Measurements from ENCODE around the gene CDK7. TPM values are rescaled to one million over a fixed set of nuclear protein-coding genes. Genes with fewer than 3 reads are reported as not detected.

The CDK7 gene
- polyA plus RNA-seq, 1 of the 3 experiments (the other 2 are of a cell fraction), result 44.2 TPM

DNA sequence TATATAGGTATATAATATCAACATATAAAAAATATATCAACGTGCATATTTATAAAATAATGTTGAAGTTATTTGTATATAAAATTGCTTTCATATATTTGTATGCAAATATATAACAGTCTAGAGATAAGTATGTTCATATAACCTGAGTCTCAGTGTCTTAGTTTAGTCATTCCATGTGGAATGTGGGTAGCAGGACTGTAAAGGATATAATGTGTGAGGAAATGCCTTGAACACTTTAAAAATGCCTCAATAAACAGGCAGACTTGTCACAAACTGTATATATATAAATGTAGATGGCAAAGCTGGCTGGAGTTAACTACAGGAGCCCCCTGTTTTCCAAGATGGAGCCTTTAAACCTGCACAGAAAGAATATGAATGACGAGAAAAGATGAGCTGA, 49.5 kb downstream of the CDK7 start:
- Histone ChIP-seq H3K79me2 (ENCODE audit: insufficient read depth) (no peaks in the 10 kb centered on the region; the same call in 1 of the 2 replicates), H3K9me2 (no peaks in the 10 kb centered on the region), H3F3A (replicated peaks; ENCODE audit: insufficient read depth) (peaks cover 10% of the 10 kb centered on the region), H3K4me1 (ENCODE audit: control insufficient read depth in 1 of 2, insufficient read depth in 2 of 2, low read depth in 1 of 2, low read length in 1 of 2) (no peaks in the 10 kb centered on the region), H2AFZ (ENCODE audit: low read depth) (no peak overlapping the region), H3K9me3 (no peaks in the 10 kb centered on the region), H4K20me1 (ENCODE audit: insufficient read depth) (no peaks in the 10 kb centered on the region), H3K9ac (no peak overlapping the region), H3K36me3 (replicated peaks in 1 of 2; ENCODE audit: control insufficient read depth in 1 of 2, insufficient read depth in 2 of 2, low read length in 1 of 2) (peaks cover 13 to 24% of the 10 kb centered on the region in 2 experiments), H3K4me3 (ENCODE audit: low read depth in 2 of 2, low read length in 1 of 2) (no peak overlapping the region), H3K4me2 (no peak overlapping the region), H3K27ac (ENCODE audit: low read depth in 2 of 2, low read length in 1 of 2) (no peak overlapping the region), H3K27me3 (ENCODE audit: insufficient read depth) (no peaks in the 10 kb centered on the region)
- no peak for TF ChIP-seq RAD21 (IDR thresholded peaks at IDR 0.05; ENCODE audit: low read length)
- TF ChIP-seq RCOR1 (IDR thresholded peaks at IDR 0.05; ENCODE audit: low read length), result no peak
- no peak for TF ChIP-seq SIN3A (IDR thresholded peaks at IDR 0.05; ENCODE audit: borderline replicate concordance, low read depth, low read length)
- TF ChIP-seq, protein P1, sequence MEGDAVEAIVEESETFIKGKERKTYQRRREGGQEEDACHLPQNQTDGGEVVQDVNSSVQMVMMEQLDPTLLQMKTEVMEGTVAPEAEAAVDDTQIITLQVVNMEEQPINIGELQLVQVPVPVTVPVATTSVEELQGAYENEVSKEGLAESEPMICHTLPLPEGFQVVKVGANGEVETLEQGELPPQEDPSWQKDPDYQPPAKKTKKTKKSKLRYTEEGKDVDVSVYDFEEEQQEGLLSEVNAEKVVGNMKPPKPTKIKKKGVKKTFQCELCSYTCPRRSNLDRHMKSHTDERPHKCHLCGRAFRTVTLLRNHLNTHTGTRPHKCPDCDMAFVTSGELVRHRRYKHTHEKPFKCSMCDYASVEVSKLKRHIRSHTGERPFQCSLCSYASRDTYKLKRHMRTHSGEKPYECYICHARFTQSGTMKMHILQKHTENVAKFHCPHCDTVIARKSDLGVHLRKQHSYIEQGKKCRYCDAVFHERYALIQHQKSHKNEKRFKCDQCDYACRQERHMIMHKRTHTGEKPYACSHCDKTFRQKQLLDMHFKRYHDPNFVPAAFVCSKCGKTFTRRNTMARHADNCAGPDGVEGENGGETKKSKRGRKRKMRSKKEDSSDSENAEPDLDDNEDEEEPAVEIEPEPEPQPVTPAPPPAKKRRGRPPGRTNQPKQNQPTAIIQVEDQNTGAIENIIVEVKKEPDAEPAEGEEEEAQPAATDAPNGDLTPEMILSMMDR (IDR thresholded peaks at IDR 0.05), result no peak
- TF ChIP-seq TEAD4 (IDR thresholded peaks at IDR 0.05; ENCODE audit: borderline replicate concordance, insufficient read depth), result no peak
- TF ChIP-seq FOXJ3 (CRISPR knock-in tag; IDR thresholded peaks at IDR 0.05), result no peak
- TF ChIP-seq MEF2A (IDR thresholded peaks at IDR 0.05; ENCODE audit: borderline replicate concordance, low read depth), result no peak
- CTCF ChIA-PET, result interaction anchor here (6.2 kb wide), 1 partner anchor 51 kb away, joined by 22 read pairs; no protein-coding TSS in a partner anchor
- no peak for DNase-seq
- WGBS (ENCODE audit: low lambda C conversion rate), result 86% methylated on average over 2 of the region's 2 CpGs
- POLR2A ChIA-PET, result no interaction called here

DNA sequence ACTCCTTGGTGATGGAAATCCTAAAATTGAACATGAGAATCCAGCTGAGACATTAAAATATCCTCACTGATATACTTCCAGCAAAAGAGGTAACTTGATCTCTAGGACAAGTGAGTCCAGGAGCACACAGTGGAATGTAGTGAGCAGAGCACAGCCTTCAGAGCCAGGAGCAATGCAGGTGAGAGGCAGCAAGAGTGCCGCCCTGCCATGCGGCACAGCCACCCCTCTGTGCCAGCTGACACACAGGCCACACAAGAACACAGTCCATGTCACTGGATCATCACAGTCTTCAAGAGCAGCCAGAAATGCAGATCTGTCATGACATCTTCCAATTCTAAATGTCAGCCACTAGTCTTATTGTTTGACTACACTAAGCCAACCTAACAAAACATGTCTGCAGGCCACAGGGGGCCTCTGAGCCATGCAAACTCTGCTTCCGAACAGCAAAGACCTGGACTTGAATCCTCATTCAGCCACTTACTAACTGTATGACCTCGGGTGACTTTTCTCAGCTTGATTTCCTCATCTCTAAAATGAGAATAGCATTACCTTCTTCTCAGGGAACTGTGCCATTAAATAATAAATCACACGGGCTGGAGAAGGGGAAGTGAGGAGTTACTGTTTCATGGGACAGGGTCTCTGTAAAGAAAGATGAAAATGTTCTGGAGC, 50.9 kb downstream of the CDK7 start:
- Histone ChIP-seq H3K9me2 (no peaks in the 10 kb centered on the region), H3K9ac (no peak overlapping the region), H3K4me1 (ENCODE audit: control insufficient read depth in 1 of 2, insufficient read depth in 2 of 2, low read depth in 1 of 2, low read length in 1 of 2) (no peaks in the 10 kb centered on the region), H3K4me3 (ENCODE audit: low read depth in 2 of 2, low read length in 1 of 2) (no peak overlapping the region), H3F3A (replicated peaks; ENCODE audit: insufficient read depth) (peaks cover 10% of the 10 kb centered on the region), H3K4me2 (no peak overlapping the region), H3K27me3 (ENCODE audit: insufficient read depth) (no peaks in the 10 kb centered on the region), H3K36me3 (replicated peaks in 1 of 2; ENCODE audit: control insufficient read depth in 1 of 2, insufficient read depth in 2 of 2, low read length in 1 of 2) (peaks cover 2 to 18% of the 10 kb centered on the region in 2 experiments), H4K20me1 (ENCODE audit: insufficient read depth) (no peaks in the 10 kb centered on the region), H3K27ac (ENCODE audit: low read depth in 2 of 2, low read length in 1 of 2) (no peak overlapping the region), H3K9me3 (no peaks in the 10 kb centered on the region), H2AFZ (ENCODE audit: low read depth) (no peak overlapping the region), H3K79me2 (ENCODE audit: insufficient read depth) (no peaks in the 10 kb centered on the region)
- WGBS (ENCODE audit: low lambda C conversion rate), result 89% methylated on average over 4 of the region's 5 CpGs
- ChIA-PET POLR2A (no interaction called here), CTCF (interaction anchor here (1.4 to 6.2 kb wide), 2 partner anchors 22 to 50 kb away, joined by 3 to 22 read pairs; no protein-coding TSS in a partner anchor)
- DNase-seq, result no peak
- no peak for TF ChIP-seq SIN3A (IDR thresholded peaks at IDR 0.05; ENCODE audit: borderline replicate concordance, low read depth, low read length)
- TF ChIP-seq, protein P2, sequence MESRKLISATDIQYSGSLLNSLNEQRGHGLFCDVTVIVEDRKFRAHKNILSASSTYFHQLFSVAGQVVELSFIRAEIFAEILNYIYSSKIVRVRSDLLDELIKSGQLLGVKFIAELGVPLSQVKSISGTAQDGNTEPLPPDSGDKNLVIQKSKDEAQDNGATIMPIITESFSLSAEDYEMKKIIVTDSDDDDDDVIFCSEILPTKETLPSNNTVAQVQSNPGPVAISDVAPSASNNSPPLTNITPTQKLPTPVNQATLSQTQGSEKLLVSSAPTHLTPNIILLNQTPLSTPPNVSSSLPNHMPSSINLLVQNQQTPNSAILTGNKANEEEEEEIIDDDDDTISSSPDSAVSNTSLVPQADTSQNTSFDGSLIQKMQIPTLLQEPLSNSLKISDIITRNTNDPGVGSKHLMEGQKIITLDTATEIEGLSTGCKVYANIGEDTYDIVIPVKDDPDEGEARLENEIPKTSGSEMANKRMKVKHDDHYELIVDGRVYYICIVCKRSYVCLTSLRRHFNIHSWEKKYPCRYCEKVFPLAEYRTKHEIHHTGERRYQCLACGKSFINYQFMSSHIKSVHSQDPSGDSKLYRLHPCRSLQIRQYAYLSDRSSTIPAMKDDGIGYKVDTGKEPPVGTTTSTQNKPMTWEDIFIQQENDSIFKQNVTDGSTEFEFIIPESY (IDR thresholded peaks at IDR 0.05; ENCODE audit: borderline replicate concordance, low read depth), result no peak
- TF ChIP-seq ELF1 (IDR thresholded peaks at IDR 0.05), result no peak
- no peak for TF ChIP-seq FOXJ3 (CRISPR knock-in tag; IDR thresholded peaks at IDR 0.05)
- TF ChIP-seq RFX5 (IDR thresholded peaks at IDR 0.05; ENCODE audit: low read length), result no peak
- no peak for TF ChIP-seq NRF1 (IDR thresholded peaks at IDR 0.05; ENCODE audit: low read depth, low read length)
- no peak for TF ChIP-seq EZH2phosphoT487 (IDR thresholded peaks at IDR 0.05; ENCODE audit: borderline replicate concordance, low read depth)
- no peak for TF ChIP-seq TCF12 (IDR thresholded peaks at IDR 0.05)
- TF ChIP-seq, protein P1 (IDR thresholded peaks at IDR 0.05), result no peak
- TF ChIP-seq POLR2AphosphoS5 (IDR thresholded peaks at IDR 0.05; ENCODE audit: low read depth, low read length), result no peak
- TF ChIP-seq JUND (IDR thresholded peaks at IDR 0.05), result no peak
- TF ChIP-seq, protein P3, sequence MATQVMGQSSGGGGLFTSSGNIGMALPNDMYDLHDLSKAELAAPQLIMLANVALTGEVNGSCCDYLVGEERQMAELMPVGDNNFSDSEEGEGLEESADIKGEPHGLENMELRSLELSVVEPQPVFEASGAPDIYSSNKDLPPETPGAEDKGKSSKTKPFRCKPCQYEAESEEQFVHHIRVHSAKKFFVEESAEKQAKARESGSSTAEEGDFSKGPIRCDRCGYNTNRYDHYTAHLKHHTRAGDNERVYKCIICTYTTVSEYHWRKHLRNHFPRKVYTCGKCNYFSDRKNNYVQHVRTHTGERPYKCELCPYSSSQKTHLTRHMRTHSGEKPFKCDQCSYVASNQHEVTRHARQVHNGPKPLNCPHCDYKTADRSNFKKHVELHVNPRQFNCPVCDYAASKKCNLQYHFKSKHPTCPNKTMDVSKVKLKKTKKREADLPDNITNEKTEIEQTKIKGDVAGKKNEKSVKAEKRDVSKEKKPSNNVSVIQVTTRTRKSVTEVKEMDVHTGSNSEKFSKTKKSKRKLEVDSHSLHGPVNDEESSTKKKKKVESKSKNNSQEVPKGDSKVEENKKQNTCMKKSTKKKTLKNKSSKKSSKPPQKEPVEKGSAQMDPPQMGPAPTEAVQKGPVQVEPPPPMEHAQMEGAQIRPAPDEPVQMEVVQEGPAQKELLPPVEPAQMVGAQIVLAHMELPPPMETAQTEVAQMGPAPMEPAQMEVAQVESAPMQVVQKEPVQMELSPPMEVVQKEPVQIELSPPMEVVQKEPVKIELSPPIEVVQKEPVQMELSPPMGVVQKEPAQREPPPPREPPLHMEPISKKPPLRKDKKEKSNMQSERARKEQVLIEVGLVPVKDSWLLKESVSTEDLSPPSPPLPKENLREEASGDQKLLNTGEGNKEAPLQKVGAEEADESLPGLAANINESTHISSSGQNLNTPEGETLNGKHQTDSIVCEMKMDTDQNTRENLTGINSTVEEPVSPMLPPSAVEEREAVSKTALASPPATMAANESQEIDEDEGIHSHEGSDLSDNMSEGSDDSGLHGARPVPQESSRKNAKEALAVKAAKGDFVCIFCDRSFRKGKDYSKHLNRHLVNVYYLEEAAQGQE (IDR thresholded peaks at IDR 0.05; ENCODE audit: low read depth, low read length), result no peak
- TF ChIP-seq YY1 (IDR thresholded peaks at IDR 0.05; ENCODE audit: low read depth), result no peak
- no peak for TF ChIP-seq GATA2 (CRISPR knock-in tag; IDR thresholded peaks at IDR 0.05)

Measured in SK-N-SH (cell line).